HUDEP-2 (cell line): ENCODE measurements around the gene DNAJC28.
A peak's percentile ranks its signal among the peaks of the same experiment; 100 is the strongest.
"Not testable (repeated sequence)": the region's sequence is repeated elsewhere in the genome, so short reads cannot be mapped to it uniquely, and the experiment has no call there.

Experiments
- DNase-seq, 76 experiments: peaks; one replicate each; lab custom pipeline; 2025; ENCODE audit not compliant: unreplicated experiment in 76 of 76; lab: John Stamatoyannopoulos, UW

DNAJC28 gene

GRCh38 chr21:33491373-33492102 lies at the start of gene DNAJC28:
TSS of gene DNAJC28 (minus strand) at chr21:33491716. CDS start at chr21:33489393, 2,323 bp downstream.
- DNase-seq, result peak; percentile 31 to 98 (median 95)

- peak in 26 of 76 experiments; percentile 6 to 57 (median 30) for DNase-seq
These were observed 49.7 kb upstream of the DNAJC28 start for GRCh38 chr21:33541105-33541711.

- peak in 1 of 76 experiments; percentile 22 for DNase-seq
These were observed 49.2 kb upstream of the DNAJC28 start for GRCh38 chr21:33540711-33541104.

- DNase-seq, result no peak
These were observed 48.1 kb upstream of the DNAJC28 start for GRCh38 chr21:33539616-33540015.

GRCh38 chr21:33537212-33537611 lies 45.7 kb upstream of the DNAJC28 start:
- no peak for DNase-seq

GRCh38 chr21:33531007-33531406 lies 39.5 kb upstream of the DNAJC28 start:
- DNase-seq, result no peak

- DNase-seq, result no peak
These were observed 31.4 kb upstream of the DNAJC28 start for GRCh38 chr21:33522953-33523349.

- no peak for DNase-seq
These were observed 30.9 kb upstream of the DNAJC28 start for GRCh38 chr21:33522297-33522952.

GRCh38 chr21:33518899-33519298 lies 27.4 kb upstream of the DNAJC28 start:
- no peak for DNase-seq

- no peak for DNase-seq
These were observed 22.7 kb upstream of the DNAJC28 start for GRCh38 chr21:33514229-33514628.

GRCh38 chr21:33512481-33512880 lies 21.0 kb upstream of the DNAJC28 start:
- no peak for DNase-seq

GRCh38 chr21:33511639-33512038 lies 20.1 kb upstream of the DNAJC28 start:
- DNase-seq, result no peak

GRCh38 chr21:33510826-33511225 lies 19.3 kb upstream of the DNAJC28 start:
- DNase-seq, result peak in 74 of 76 experiments; percentile 26 to 98 (median 78)

- DNase-seq, result not testable (repeated sequence)
These were observed 15.5 kb upstream of the DNAJC28 start for GRCh38 chr21:33507003-33507402.

- DNase-seq, result peak in 5 of 76 experiments; percentile 10 to 42 (median 19)
These were observed 14.3 kb upstream of the DNAJC28 start for GRCh38 chr21:33505833-33506232.

- DNase-seq, result peak in 3 of 76 experiments; percentile 5 to 14 (median 6)
These were observed 4.8 kb upstream of the DNAJC28 start for GRCh38 chr21:33496345-33496744.

GRCh38 chr21:33495743-33496142 lies 4.2 kb upstream of the DNAJC28 start:
- DNase-seq, result no peak

- DNase-seq, result no peak
These were observed 2.2 kb upstream of the DNAJC28 start for GRCh38 chr21:33493756-33494155.

GRCh38 chr21:33492571-33492970 lies 1.1 kb upstream of the DNAJC28 start:
- no peak for DNase-seq

GRCh38 chr21:33490991-33491372 lies 534 bp downstream of the DNAJC28 start:
- peak in 4 of 76 experiments; percentile 24 to 68 (median 40) for DNase-seq

GRCh38 chr21:33488936-33489335 lies 2.6 kb downstream of the DNAJC28 start:
- no peak for DNase-seq

GRCh38 chr21:33487996-33488395 lies 3.5 kb downstream of the DNAJC28 start:
- DNase-seq, result no peak
